ENCODE data around the gene MIGA1. TPM values are rescaled to one million over a fixed set of nuclear protein-coding genes. Genes with fewer than 3 reads are reported as not detected.
"Not testable (repeated sequence)": the region's sequence is repeated elsewhere in the genome, so short reads cannot be mapped to it uniquely, and the experiment has no call there.

The MIGA1 gene
- total and polyA plus RNA-seq, 7 donors: 1.2 to 22.2 (median 18.8) TPM

- peaks cover 0 to 8% (median 3%) of the 10 kb centered on the region in 4 donors for H3K4me1 ChIP-seq
- H3K4me3 ChIP-seq: no peak overlapping the region
- H3K27ac ChIP-seq: no peak overlapping the region
- no peaks in the 10 kb centered on the region for H3K27me3 ChIP-seq
- DNase-seq: no peak
- 66 to 81% methylated on average over 5 of the region's 5 CpGs for WGBS, 2 donors
- H3K36me3 ChIP-seq: peaks cover 0 to 11% (median 1%) of the 10 kb centered on the region in 4 donors
- no peaks in the 10 kb centered on the region for H3K9me3 ChIP-seq
- intact Hi-C loops (cut with DNase I): no loop called here
- TF ChIP-seq EP300 (IDR thresholded peaks at IDR 0.05): no peak
- no peak for TF ChIP-seq CTCF (IDR thresholded peaks at IDR 0.05)
- no peak for TF ChIP-seq POLR2A (IDR thresholded peaks at IDR 0.05)
- no peak for TF ChIP-seq POLR2AphosphoS5 (IDR thresholded peaks at IDR 0.05)
Observed at GRCh38 chr1:77796695-77797405, 17.4 kb downstream of the MIGA1 start.

- DNase-seq: no peak
- Histone ChIP-seq H3K27ac (no peak overlapping the region), H3K4me3 (no peak overlapping the region), H3K4me1 (peaks cover 0 to 8% (median 3%) of the 10 kb centered on the region in 4 donors), H3K27me3 (no peaks in the 10 kb centered on the region), H3K36me3 (peaks cover 0 to 22% (median 1%) of the 10 kb centered on the region in 4 donors), H3K9me3 (no peaks in the 10 kb centered on the region)
- intact Hi-C loops (cut with DNase I): no loop called here
- no peak for TF ChIP-seq POLR2AphosphoS5 (IDR thresholded peaks at IDR 0.05)
- TF ChIP-seq POLR2A (IDR thresholded peaks at IDR 0.05): no peak
- TF ChIP-seq EP300 (IDR thresholded peaks at IDR 0.05): no peak
- TF ChIP-seq CTCF (IDR thresholded peaks at IDR 0.05): no peak
Observed at GRCh38 chr1:77797991-77798390, 18.5 kb downstream of the MIGA1 start.

GRCh38 chr1:77802026-77802425 lies 22.6 kb downstream of the MIGA1 start:
- TF ChIP-seq POLR2A (IDR thresholded peaks at IDR 0.05) (no peak), EP300 (IDR thresholded peaks at IDR 0.05) (no peak), CTCF (IDR thresholded peaks at IDR 0.05) (no peak), POLR2AphosphoS5 (IDR thresholded peaks at IDR 0.05) (no peak)
- no peak for DNase-seq
- Histone ChIP-seq H3K4me1 (peaks cover 0 to 8% (median 3%) of the 10 kb centered on the region in 4 donors), H3K4me3 (no peak overlapping the region), H3K9me3 (no peaks in the 10 kb centered on the region), H3K27me3 (no peaks in the 10 kb centered on the region), H3K36me3 (peaks cover 0 to 51% (median 8%) of the 10 kb centered on the region in 4 donors), H3K27ac (no peak overlapping the region)
- intact Hi-C loops (cut with DNase I): no loop called here
- 95 to 97% methylated on average over 2 of the region's 2 CpGs for WGBS, 2 donors

GRCh38 chr1:77803371-77803770 lies 23.9 kb downstream of the MIGA1 start:
- no peak for DNase-seq
- H3K27me3 ChIP-seq: no peaks in the 10 kb centered on the region
- peaks cover 0 to 64% (median 13%) of the 10 kb centered on the region in 4 donors for H3K36me3 ChIP-seq
- no peaks in the 10 kb centered on the region for H3K9me3 ChIP-seq
- WGBS, 2 donors: 67 to 90% methylated on average over 2 of the region's 2 CpGs
- intact Hi-C loops (cut with DNase I): no loop called here
- H3K4me3 ChIP-seq: no peak overlapping the region
- TF ChIP-seq CTCF (IDR thresholded peaks at IDR 0.05) (no peak), POLR2A (IDR thresholded peaks at IDR 0.05) (no peak), POLR2AphosphoS5 (IDR thresholded peaks at IDR 0.05) (no peak), EP300 (IDR thresholded peaks at IDR 0.05) (no peak)
- H3K27ac ChIP-seq: no peak overlapping the region
- H3K4me1 ChIP-seq: peaks cover 0 to 5% (median under 1%) of the 10 kb centered on the region in 4 donors

GRCh38 chr1:77809787-77810462 lies 30.5 kb downstream of the MIGA1 start:
- DNase-seq; H3K27ac ChIP-seq; H3K27me3 ChIP-seq; H3K4me3 ChIP-seq; H3K9me3 ChIP-seq; H3K4me1 ChIP-seq; intact Hi-C loops (cut with DNase I): not testable (repeated sequence)
- WGBS, 2 donors: 80 to 83% methylated on average over 1 of the region's 3 CpGs
- H3K36me3 ChIP-seq: peaks cover 0 to 57% (median 19%) of the 10 kb centered on the region in 4 donors

GRCh38 chr1:77811589-77811988 lies 32.1 kb downstream of the MIGA1 start:
- H3K4me3 ChIP-seq; H3K27me3 ChIP-seq; H3K27ac ChIP-seq; H3K4me1 ChIP-seq; DNase-seq; H3K9me3 ChIP-seq; intact Hi-C loops (cut with DNase I): not testable (repeated sequence)
- peaks cover 0 to 67% (median 16%) of the 10 kb centered on the region in 4 donors for H3K36me3 ChIP-seq
- WGBS, 2 donors: 98% methylated on average over 13 to 14 of the region's 21 CpGs

All from sigmoid colon (tissue), 7 donors.